HG03378 (cell line): ENCODE data around the gene TEX2.

Source experiments
- ATAC-seq: cut with Tn5 transposase; IDR thresholded peaks from one replicate; pipeline ENCODE4 v1.9.1; 2021; ENCODE audit warnings: mild to moderate bottlenecking, moderate library complexity; ENCODE audit not compliant: unreplicated experiment

The TEX2 gene

GRCh38 chr17:64148017-64148631, 114.9 kb downstream of the TEX2 start:
- ATAC-seq = no peak

GRCh38 chr17:64147110-64148016, 115.7 kb downstream of the TEX2 start:
- no peak for ATAC-seq

GRCh38 chr17:64146418-64147109, 116.5 kb downstream of the TEX2 start:
- no peak for ATAC-seq

GRCh38 chr17:64145751-64146417, 117.2 kb downstream of the TEX2 start:
- peak; percentile 91 for ATAC-seq

GRCh38 chr17:64145375-64145750, 117.7 kb downstream of the TEX2 start:
- no peak for ATAC-seq

GRCh38 chr17:64139542-64139941, 123.5 kb downstream of the TEX2 start:
- ATAC-seq = no peak

GRCh38 chr17:64138441-64138840, 124.6 kb downstream of the TEX2 start:
- ATAC-seq = no peak

- ATAC-seq = no peak
Observed at GRCh38 chr17:64135000-64135399, 128.1 kb downstream of the TEX2 start.

GRCh38 chr17:64134216-64134970, 128.7 kb downstream of the TEX2 start:
- no peak for ATAC-seq

- no peak for ATAC-seq
Observed at GRCh38 chr17:64133546-64134215, 129.4 kb downstream of the TEX2 start.

GRCh38 chr17:64131606-64132270, 131.3 kb downstream of the TEX2 start:
- ATAC-seq = no peak

GRCh38 chr17:64130559-64131001, 132.5 kb downstream of the TEX2 start:
- no peak for ATAC-seq

- peak; percentile 42 for ATAC-seq
Observed at GRCh38 chr17:64129765-64130558, 133.1 kb downstream of the TEX2 start, which contains the start of gene ERN1. ERN1 (minus strand) TSS chr17:64130144; CDS start chr17:64130029, 115 bp downstream.

- ATAC-seq = no peak
Observed at GRCh38 chr17:64129515-64129764, 133.6 kb downstream of the TEX2 start.

GRCh38 chr17:64128787-64129514, 134.1 kb downstream of the TEX2 start:
- no peak for ATAC-seq

GRCh38 chr17:64126918-64127317, 136.1 kb downstream of the TEX2 start:
- ATAC-seq = no peak

- no peak for ATAC-seq
Observed at GRCh38 chr17:64125937-64126336, 137.1 kb downstream of the TEX2 start.

- ATAC-seq = no peak
Observed at GRCh38 chr17:64124609-64125008, 138.5 kb downstream of the TEX2 start.
